Retinal pigment epithelial cell (primary cell): Measurements from ENCODE around the gene TFCP2.
A peak's percentile ranks its signal among the peaks of the same experiment; 100 is the strongest.

Source experiments
- DNase-seq: peaks from one replicate; pipeline ENCODE4 v3.0.0-alpha.2; 2010; ENCODE audit warnings: low read depth
- H3K4me3 ChIP-seq: 2 replicates; pipeline ENCODE4 v1.5.1; 2011; ENCODE audit warnings: mild to moderate bottlenecking, low read length, control low read depth, moderate library complexity
- TF ChIP-seq, protein P1 (sequence below): conservative IDR thresholded peaks from 2 replicates; pipeline ENCODE4 v1.5.1; 2011; ENCODE audit warnings: low read depth, low read length, control low read depth, inconsistent platforms

Gene TFCP2

DNA sequence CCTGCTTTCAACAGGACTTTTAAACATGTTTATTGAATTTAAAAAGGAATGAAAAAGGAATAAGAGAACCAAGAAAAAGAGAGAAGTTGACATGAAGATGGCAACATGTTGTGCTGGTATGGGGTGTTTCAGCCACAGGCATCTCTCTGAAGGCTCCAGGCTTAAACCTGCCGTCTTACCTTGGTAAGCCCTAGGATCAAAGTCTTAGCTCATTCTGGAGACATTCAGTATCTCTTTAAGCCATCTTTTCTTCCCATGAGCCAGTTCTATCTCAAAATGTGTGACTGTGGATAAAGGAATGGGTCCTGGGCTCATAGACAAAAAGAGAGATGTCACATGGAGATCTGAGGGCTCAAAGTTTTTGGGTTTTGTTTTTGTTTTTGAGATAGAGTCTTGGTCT is 1.6 kb upstream of the TFCP2 start:
- DNase-seq: no peak
- TF ChIP-seq, protein P1, sequence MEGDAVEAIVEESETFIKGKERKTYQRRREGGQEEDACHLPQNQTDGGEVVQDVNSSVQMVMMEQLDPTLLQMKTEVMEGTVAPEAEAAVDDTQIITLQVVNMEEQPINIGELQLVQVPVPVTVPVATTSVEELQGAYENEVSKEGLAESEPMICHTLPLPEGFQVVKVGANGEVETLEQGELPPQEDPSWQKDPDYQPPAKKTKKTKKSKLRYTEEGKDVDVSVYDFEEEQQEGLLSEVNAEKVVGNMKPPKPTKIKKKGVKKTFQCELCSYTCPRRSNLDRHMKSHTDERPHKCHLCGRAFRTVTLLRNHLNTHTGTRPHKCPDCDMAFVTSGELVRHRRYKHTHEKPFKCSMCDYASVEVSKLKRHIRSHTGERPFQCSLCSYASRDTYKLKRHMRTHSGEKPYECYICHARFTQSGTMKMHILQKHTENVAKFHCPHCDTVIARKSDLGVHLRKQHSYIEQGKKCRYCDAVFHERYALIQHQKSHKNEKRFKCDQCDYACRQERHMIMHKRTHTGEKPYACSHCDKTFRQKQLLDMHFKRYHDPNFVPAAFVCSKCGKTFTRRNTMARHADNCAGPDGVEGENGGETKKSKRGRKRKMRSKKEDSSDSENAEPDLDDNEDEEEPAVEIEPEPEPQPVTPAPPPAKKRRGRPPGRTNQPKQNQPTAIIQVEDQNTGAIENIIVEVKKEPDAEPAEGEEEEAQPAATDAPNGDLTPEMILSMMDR: no peak
- no peak overlapping the region for H3K4me3 ChIP-seq

DNA sequence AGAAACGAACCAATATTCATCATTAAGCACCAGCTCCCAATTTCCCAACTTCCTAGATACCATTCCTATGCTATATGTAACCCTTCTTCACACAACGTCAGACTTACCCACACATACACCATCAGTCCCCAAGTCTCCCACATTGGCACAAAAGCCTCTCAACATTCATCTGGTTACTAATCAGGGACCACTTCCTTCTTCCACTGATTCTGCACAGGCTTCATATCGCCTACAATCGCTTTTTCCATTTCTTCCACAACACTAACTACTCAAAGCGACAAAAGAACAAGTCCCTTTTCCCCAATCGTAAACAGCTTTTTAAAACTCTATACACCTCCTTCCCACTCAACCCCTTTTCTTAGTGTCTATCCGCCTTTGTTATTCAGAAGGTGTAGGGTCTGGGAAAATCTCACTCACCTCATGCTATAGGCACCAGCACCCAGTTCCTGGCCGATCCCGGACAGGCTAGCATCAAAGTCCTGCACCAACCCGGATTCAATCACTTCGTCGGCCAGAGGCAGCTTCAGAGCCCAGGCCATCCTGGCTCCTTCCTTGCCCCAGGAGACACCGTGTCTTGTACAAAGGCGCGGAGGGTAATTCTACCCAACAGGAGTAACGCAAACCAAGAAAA is 936 bp downstream of the TFCP2 start:
- TF ChIP-seq, protein P1: no peak
- DNase-seq: no peak
- H3K4me3 ChIP-seq: peak overlapping the region; percentile 93

DNA sequence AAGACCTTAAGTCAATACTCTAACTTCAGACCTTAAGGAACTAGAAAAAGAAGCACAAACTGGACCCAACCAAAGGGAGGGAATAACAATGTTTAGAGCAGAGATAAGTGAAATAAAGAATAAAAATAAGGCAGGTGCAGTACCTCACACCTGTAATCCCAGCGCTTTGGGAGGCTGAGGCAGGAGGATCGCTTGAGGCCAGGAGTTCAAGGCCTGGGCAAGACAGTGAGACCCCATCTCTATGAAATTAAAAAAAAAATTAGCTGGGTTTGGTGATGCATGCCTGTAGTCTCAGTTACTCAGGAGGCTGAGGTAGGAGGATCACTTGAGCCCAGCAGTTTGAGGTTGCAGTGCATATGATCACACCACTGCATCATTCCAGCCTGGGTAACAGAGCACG is 9.1 kb downstream of the TFCP2 start:
- no peak overlapping the region for H3K4me3 ChIP-seq
- no peak for DNase-seq
- TF ChIP-seq, protein P1: no peak

DNA sequence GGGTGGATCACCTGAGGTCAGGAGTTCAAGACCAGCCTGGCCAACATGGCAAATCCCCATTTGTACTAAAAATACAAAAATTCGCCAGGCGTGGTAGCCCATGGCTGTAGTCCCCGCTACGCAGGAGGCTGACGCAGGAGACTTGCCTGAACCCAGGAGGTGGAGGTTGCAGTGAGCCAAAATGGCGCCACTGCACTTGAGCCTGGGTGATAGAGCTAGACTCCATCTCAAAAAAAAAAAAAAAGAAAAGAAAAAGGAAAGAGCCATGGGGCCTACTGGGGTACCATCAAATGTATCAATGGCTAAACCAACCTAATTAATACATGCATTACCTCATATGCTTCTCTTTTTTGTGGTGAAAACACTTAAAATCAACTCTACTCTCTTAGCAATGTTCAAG is 10.7 kb downstream of the TFCP2 start:
- TF ChIP-seq, protein P1: no peak
- no peak for DNase-seq
- H3K4me3 ChIP-seq: no peak overlapping the region

DNA sequence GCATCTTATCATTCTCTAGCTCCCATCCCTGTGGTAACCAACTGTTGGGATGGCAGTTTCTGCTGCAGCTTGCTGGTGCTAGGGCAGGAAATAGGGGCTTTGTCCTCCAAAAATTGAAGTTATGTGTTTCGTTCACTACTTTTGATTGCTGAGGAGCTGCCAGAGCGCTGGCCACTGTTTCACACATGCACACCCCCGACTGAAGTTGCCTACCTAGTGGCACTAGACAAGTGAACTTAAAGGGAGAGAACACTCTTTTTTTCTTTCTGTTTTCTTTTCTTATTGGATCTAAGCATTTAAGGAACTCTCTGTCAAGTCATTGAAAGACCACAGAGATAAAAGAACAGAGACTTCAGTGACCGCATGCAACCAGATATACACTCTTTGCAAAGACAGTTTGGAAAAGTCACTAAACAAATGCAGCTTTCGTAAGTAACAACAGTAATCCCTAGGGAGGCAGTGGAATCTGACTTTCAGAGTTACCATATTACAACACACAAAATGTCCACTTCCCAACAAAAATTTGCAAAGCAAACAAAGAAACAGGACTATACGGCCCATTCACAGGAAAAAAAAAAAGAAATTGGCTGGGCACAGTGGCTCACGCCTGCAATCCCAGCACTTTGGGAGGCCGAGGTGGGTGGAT is 12.0 kb downstream of the TFCP2 start:
- no peak for DNase-seq
- TF ChIP-seq, protein P1: no peak
- no peak overlapping the region for H3K4me3 ChIP-seq

DNA sequence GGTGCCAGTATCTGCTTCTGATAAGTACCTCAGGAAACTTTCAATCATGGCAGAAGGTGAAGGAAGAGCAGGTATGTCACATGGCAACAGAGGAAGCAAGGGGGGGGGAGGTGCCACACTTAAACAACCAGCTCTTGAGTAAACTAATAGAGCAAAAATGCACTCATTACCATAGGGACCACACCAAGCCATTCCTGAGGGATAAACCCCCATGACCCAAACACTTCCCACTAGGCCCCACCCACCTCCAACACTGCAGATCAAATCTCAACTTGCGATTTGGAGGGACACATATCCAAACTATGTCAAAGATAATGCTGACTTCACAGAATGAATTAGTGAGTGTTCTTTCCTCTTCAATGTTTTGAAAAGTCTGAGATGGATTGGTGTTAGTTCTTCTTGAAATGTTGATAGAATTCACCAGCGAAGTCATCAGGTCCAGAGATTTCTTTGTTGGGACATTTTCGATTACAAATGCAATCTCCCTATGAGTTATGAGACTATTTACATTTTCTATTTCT is 16.6 kb downstream of the TFCP2 start:
- TF ChIP-seq, protein P1: no peak
- no peak overlapping the region for H3K4me3 ChIP-seq
- no peak for DNase-seq

- no peak overlapping the region for H3K4me3 ChIP-seq
- TF ChIP-seq, protein P1: no peak
- no peak for DNase-seq
These were observed 20.0 kb downstream of the TFCP2 start for GRCh38 chr12:51152953-51153352.
